HepG2 (cell line): ENCODE results near the gene SMAD2. TPM values are rescaled to one million over a fixed set of nuclear protein-coding genes. Genes with fewer than 3 reads are reported as not detected.

Experiments used
- CCAR2 ChIP-seq: fragments of 200-400 bp; formaldehyde crosslinking; optimal IDR thresholded peaks from 2 replicates; pipeline ENCODE3; 2018; ENCODE audit warnings: low read depth, mild to moderate bottlenecking, low read length, moderate library complexity
- FIP1L1 ChIP-seq: fragments of 200-400 bp; formaldehyde crosslinking; IDR thresholded peaks from 2 replicates; pipeline ENCODE4 v1.6.1; 2018; ENCODE audit warnings: low read depth, mild to moderate bottlenecking, low read length, moderate library complexity, borderline replicate concordance; ENCODE audit not compliant: insufficient read depth
- GTF3A ChIP-seq: sonication (generic); formaldehyde crosslinking; conservative IDR thresholded peaks from 2 replicates; pipeline ENCODE4 v1.4.0; 2020; ENCODE audit warnings: mild to moderate bottlenecking, missing genetic modification reagents
- HCFC1 ChIP-seq: fragments of 150-350 bp; IDR thresholded peaks from 2 replicates; pipeline ENCODE4 v1.6.1; 2014; ENCODE audit warnings: low read depth, low read length
- IRF9 ChIP-seq: sonication (generic); formaldehyde crosslinking; IDR thresholded peaks from 2 replicates; pipeline ENCODE4 v1.8.0; 2022; ENCODE audit warnings: missing genetic modification reagents, mild to moderate bottlenecking, borderline replicate concordance
- LRRFIP1 ChIP-seq: sonication (generic); formaldehyde crosslinking; conservative IDR thresholded peaks from 2 replicates; pipeline ENCODE4 v1.4.0; 2020; ENCODE audit warnings: missing genetic modification reagents
- MIXL1 ChIP-seq: IDR thresholded peaks from 2 replicates; pipeline ENCODE4 v1.6.1; 2016
- ONECUT2 ChIP-seq: sonication (generic); formaldehyde crosslinking; IDR thresholded peaks from 2 replicates; pipeline ENCODE4 v1.4.0; 2020; ENCODE audit warnings: missing genetic modification reagents
- PTBP1 ChIP-seq: fragments of 200-400 bp; formaldehyde crosslinking; IDR thresholded peaks from 2 replicates; pipeline ENCODE4 v1.6.1; 2018; ENCODE audit warnings: low read length, low read depth; ENCODE audit not compliant: poor library complexity, severe bottlenecking
- RFX1 ChIP-seq: fragments of 450-650 bp; IDR thresholded peaks from 2 replicates; pipeline ENCODE4 v1.6.1; 2017
- SP1 ChIP-seq, 2 experiments: fragments of 450-650 bp in 1 of 2; sonication (generic) in 1 of 2; formaldehyde crosslinking in 1 of 2; IDR thresholded peaks; 2 replicates each; pipeline versions ENCODE4 v1.4.0 to v1.6.1; 2016 to 2020; ENCODE audit warnings: missing genetic modification reagents in 1 of 2
- STAT6 ChIP-seq: sonication (generic); formaldehyde crosslinking; IDR thresholded peaks from 2 replicates; pipeline ENCODE4 v1.4.0; 2020; ENCODE audit warnings: missing genetic modification reagents, mild to moderate bottlenecking, borderline replicate concordance
- TRIM24 ChIP-seq: sonication (generic); formaldehyde crosslinking; IDR thresholded peaks from 2 replicates; pipeline ENCODE4 v1.8.0; 2022; ENCODE audit warnings: mild to moderate bottlenecking, missing genetic modification reagents
- UBTF ChIP-seq: sonication (generic); formaldehyde crosslinking; IDR thresholded peaks from 2 replicates; pipeline ENCODE4 v1.4.0; 2020; ENCODE audit warnings: mild to moderate bottlenecking, missing genetic modification reagents
- ZBTB3 ChIP-seq: sonication (generic); formaldehyde crosslinking; IDR thresholded peaks from 2 replicates; pipeline ENCODE4 v1.4.0; 2020; ENCODE audit warnings: low read depth, mild to moderate bottlenecking, moderate library complexity, missing genetic modification reagents, borderline replicate concordance
- ZMAT3 ChIP-seq: sonication (generic); formaldehyde crosslinking; conservative IDR thresholded peaks from 2 replicates; pipeline ENCODE4 v1.7.0; 2021; ENCODE audit warnings: missing genetic modification reagents
- ZNF17 ChIP-seq: sonication (generic); formaldehyde crosslinking; IDR thresholded peaks from 2 replicates; pipeline ENCODE4 v1.5.0; 2020; ENCODE audit warnings: mild to moderate bottlenecking, missing genetic modification reagents
- ZNF205 ChIP-seq: IDR thresholded peaks from 2 replicates; pipeline ENCODE4 v1.6.1; 2018; ENCODE audit warnings: missing biosample characterization, missing genetic modification reagents
- ZNF326 ChIP-seq: sonication (generic); formaldehyde crosslinking; IDR thresholded peaks from 2 replicates; pipeline ENCODE4 v1.4.0; 2020; ENCODE audit warnings: missing genetic modification reagents, borderline replicate concordance
- ZNF431 ChIP-seq: sonication (generic); formaldehyde crosslinking; IDR thresholded peaks from 2 replicates; pipeline ENCODE4 v1.9.0; 2022; ENCODE audit warnings: missing genetic modification reagents, low read depth, mild to moderate bottlenecking, borderline replicate concordance
- ZNF530 ChIP-seq: sonication (generic); formaldehyde crosslinking; IDR thresholded peaks from 2 replicates; pipeline ENCODE4 v1.5.0; 2020; ENCODE audit warnings: low read depth, mild to moderate bottlenecking, missing genetic modification reagents
- polyA plus RNA-seq, 8 experiments: library from polyadenylated mRNA; depleted of rRNA in 3 of 8; stranded (reverse) in 7 of 8; unstranded in 1 of 8; fragments of >200 nt; fragmentation: Illumina TruSeq in 4 of 8; extraction: Trizol in 4 of 8; gene quantifications; 2 replicates each; pipeline versions ENCODE4 v1.2.1 to v1.2.3, GENCODE V29; 2011 to 2016; ENCODE audit warnings: low read depth in 4 of 8, missing spikeins in 1 of 8, mixed read lengths in 1 of 8; ENCODE audit not compliant: insufficient read depth in 1 of 8
- total RNA-seq, 5 experiments: library from RNA; depleted of rRNA; stranded (reverse); fragments of >200 nt; fragmentation: Illumina TruSeq; extraction: Trizol; gene quantifications; 2 replicates each; pipeline ENCODE4 v1.2.3, GENCODE V29; 2016; ENCODE audit warnings: low read depth in 1 of 5

Gene SMAD2
- total and polyA plus RNA-seq, 2 of the 13 experiments (the other 11 are each of a cell fraction or from before 2014, with no cell fraction given), result 40.2 to 96.2 TPM

- TF ChIP-seq LRRFIP1 (no peak), TRIM24 (no peak), SP1 (IDR thresholded peaks at IDR 0.05) (no peak), SP1 (CRISPR knock-in tag; IDR thresholded peaks at IDR 0.05) (peak; percentile 78), ZNF326 (no peak), RFX1 (no peak), ZNF17 (CRISPR knock-in tag) (no peak), ZNF205 (peak; percentile 56; the same call in 1 of the 2 replicates), CCAR2 (no peak), STAT6 (CRISPR knock-in tag) (no peak), ZNF530 (CRISPR knock-in tag) (0 out of 2 replicates have a peak, but pooled peaks have one; percentile 36), HCFC1 (0 out of 2 replicates have a peak, but pooled peaks have one; percentile 3), ZBTB3 (no peak), FIP1L1 (no peak), UBTF (CRISPR knock-in tag) (peak; percentile 46), MIXL1 (CRISPR knock-in tag) (peak; percentile 33; the same call in 1 of the 2 replicates), ZNF431 (CRISPR knock-in tag) (peak; percentile 87), IRF9 (CRISPR knock-in tag) (peak; percentile 87; the same call in 1 of the 2 replicates), ZMAT3 (CRISPR knock-in tag) (peak; percentile 90; the same call in 1 of the 2 replicates), PTBP1 (no peak), ONECUT2 (CRISPR knock-in tag) (no peak; the same call in 1 of the 2 replicates), GTF3A (no peak)
Observed at GRCh38 chr18:47930931-47931717, 665 bp upstream of the SMAD2 start (continued).
